HepG2 (cell line): ENCODE measurements around the gene NOP58. TPM values are rescaled to one million over a fixed set of nuclear protein-coding genes. Genes with fewer than 3 reads are reported as not detected.

Source experiments
- ATAC-seq: fragments of 200-7000 bp; cut with Tn5 transposase; 3 replicates; pipeline ENCODE4 v1.9.1; 2020; ENCODE audit warnings: mild to moderate bottlenecking, moderate library complexity
- BruUV-seq: library from RNA; stranded (reverse); fragments of 400-500 nt; replicated peaks from 2 replicates; lab custom pipeline; 2021; lab: Mats Ljungman, UMichigan
- CTCF ChIA-PET: fragments of 300-600 bp; formaldehyde crosslinking; extraction: SDS; loops from one replicate; lab custom pipeline; 2021; ENCODE audit warnings: low total read pairs, inconsistent platforms, low intra/inter-chr PET ratio; lab: Yijun Ruan, JAX
- POLR2A ChIA-PET: fragments of 350-600 bp; sonication (Branson Sonifier 250); formaldehyde crosslinking; loops from one replicate; lab custom pipeline; 2020; ENCODE audit warnings: antibody characterized with exemption, inconsistent platforms; lab: Yijun Ruan, JAX
- DNase-seq: peaks from one replicate; pipeline ENCODE4 v3.0.0-alpha.2; 2015; ENCODE audit warnings: low spot score
- FAIRE-seq: peaks from 3 replicates; lab custom pipeline; 2011; peaks lifted over from hg19 to GRCh38; lab: Jason Lieb, UNC
- H2AFZ ChIP-seq: one replicate; pipeline ENCODE4 v1.6.1; 2011; ENCODE audit warnings: low read length, inconsistent platforms
- H3K27ac ChIP-seq: fragments of 300-600 bp; 3 replicates; pipeline ENCODE4 v1.8.0; 2011; ENCODE audit warnings: mixed run types, mild to moderate bottlenecking, mixed read lengths, low read length, inconsistent platforms; ENCODE audit not compliant: insufficient read depth; ENCODE audit errors: extremely low read length
- H3K27me3 ChIP-seq, 2 experiments: fragments of 200-600 bp in 1 of 2; 2 replicates in 1 of 2; 3 replicates in 1 of 2; pipeline versions ENCODE4 v1.6.0 to v1.8.0; 2011; ENCODE audit warnings: low read length in 2 of 2, mild to moderate bottlenecking in 2 of 2, moderate library complexity in 2 of 2, inconsistent platforms in 1 of 2; ENCODE audit not compliant: insufficient read depth in 2 of 2, control insufficient read depth in 1 of 2
- H3K36me3 ChIP-seq, 2 experiments: fragments of 200-600 bp in 1 of 2; replicated peaks in 1 of 2; 2 replicates in 1 of 2; 3 replicates in 1 of 2; pipeline versions ENCODE4 v1.5.1 to v1.8.0; 2011; ENCODE audit warnings: low read length in 2 of 2, inconsistent platforms in 1 of 2; ENCODE audit not compliant: insufficient read depth in 2 of 2, control insufficient read depth in 1 of 2
- H3K4me1 ChIP-seq: 2 replicates; pipeline ENCODE4 v1.5.1; 2012; ENCODE audit warnings: low read length, inconsistent platforms; ENCODE audit not compliant: insufficient read depth
- H3K4me2 ChIP-seq: 2 replicates; pipeline ENCODE4 v1.6.0; 2011; ENCODE audit warnings: low read depth, low read length, inconsistent platforms
- H3K4me3 ChIP-seq, 3 experiments: fragments of 200-600 bp in 1 of 3; sonication (generic), shearing (Covaris generic) in 1 of 3; replicated peaks in 1 of 3; 2 replicates each; pipeline ENCODE4 v1.5.1; 2011 to 2016; ENCODE audit warnings: low read length in 3 of 3, inconsistent platforms in 2 of 3, low read depth in 2 of 3, mild to moderate bottlenecking in 2 of 3, control low read depth in 1 of 3, mixed read lengths in 1 of 3; ENCODE audit not compliant: insufficient read depth in 1 of 3
- H3K79me2 ChIP-seq: one replicate; pipeline ENCODE4 v1.6.1; 2011; ENCODE audit warnings: low read length, inconsistent platforms; ENCODE audit not compliant: insufficient read depth
- H3K9ac ChIP-seq: 2 replicates; pipeline ENCODE4 v1.6.0; 2011; ENCODE audit warnings: mild to moderate bottlenecking, low read depth, low read length, inconsistent platforms; ENCODE audit not compliant: insufficient read depth
- H3K9me3 ChIP-seq: 2 replicates; pipeline ENCODE4 v1.5.1; 2012; ENCODE audit warnings: mild to moderate bottlenecking, low read length
- H4K20me1 ChIP-seq: 2 replicates; pipeline ENCODE4 v1.6.0; 2011; ENCODE audit warnings: inconsistent platforms, mild to moderate bottlenecking, low read length, moderate library complexity; ENCODE audit not compliant: insufficient read depth
- FOXP1 ChIP-seq, 2 experiments: fragments of 450-650 bp in 1 of 2; IDR thresholded peaks; 2 replicates each; pipeline ENCODE4 v1.6.1; 2017 to 2018; ENCODE audit warnings: antibody characterized with exemption in 1 of 2
- GABPB1 ChIP-seq: IDR thresholded peaks from 2 replicates; pipeline ENCODE4 v1.6.1; 2016; ENCODE audit warnings: mild to moderate bottlenecking, missing genetic modification reagents, moderate library complexity, missing compliant biosample characterization
- HOMEZ ChIP-seq: IDR thresholded peaks from 2 replicates; pipeline ENCODE4 v1.6.1; 2016; ENCODE audit warnings: low read depth
- PHF8 ChIP-seq: sonication (generic); formaldehyde crosslinking; IDR thresholded peaks from 2 replicates; pipeline ENCODE4 v1.5.0; 2020; ENCODE audit warnings: missing genetic modification reagents
- RBM22 ChIP-seq: fragments of 200-400 bp; formaldehyde crosslinking; optimal IDR thresholded peaks from 2 replicates; pipeline ENCODE3; 2017; ENCODE audit warnings: mild to moderate bottlenecking, low read length, moderate library complexity
- YEATS4 ChIP-seq: sonication (generic); formaldehyde crosslinking; IDR thresholded peaks from 2 replicates; pipeline ENCODE4 v1.4.0; 2020; ENCODE audit warnings: missing genetic modification reagents, borderline replicate concordance
- ZFP41 ChIP-seq: sonication (generic); formaldehyde crosslinking; IDR thresholded peaks from 2 replicates; pipeline ENCODE4 v1.4.0; 2020; ENCODE audit warnings: mild to moderate bottlenecking, missing genetic modification reagents, borderline replicate concordance
- ZNF230 ChIP-seq: sonication (generic); formaldehyde crosslinking; IDR thresholded peaks from 2 replicates; pipeline ENCODE4 v1.4.0; 2020; ENCODE audit warnings: mild to moderate bottlenecking, missing genetic modification reagents
- ZUFSP ChIP-seq: sonication (generic); formaldehyde crosslinking; IDR thresholded peaks from 2 replicates; pipeline ENCODE4 v1.9.0; 2021; ENCODE audit warnings: missing genetic modification reagents, mild to moderate bottlenecking, borderline replicate concordance
- WGBS: methylation state at CpG from one replicate; pipeline ENCODE4 v1.1.6; 2017; ENCODE audit warnings: low lambda C conversion rate; 5-methylcytosine and 5-hydroxymethylcytosine counted together
- in situ Hi-C: cut with HindIII; loops from 2 replicates; pipeline ENCODE4 v1.10.0; 2017; ENCODE audit warnings: low pct_unique_long_range_greater_than_20kb; ENCODE audit not compliant: extremely low pct_ligation_motif_present
- intact Hi-C: fragments of 100-400 bp; cut with micrococcal nuclease; formaldehyde crosslinking; loops from one replicate; pipeline ENCODE4 v1.10.0; 2022; ENCODE audit not compliant: unreplicated experiment
- polyA plus RNA-seq, 8 experiments: library from polyadenylated mRNA; depleted of rRNA in 3 of 8; stranded (reverse) in 7 of 8; unstranded in 1 of 8; fragments of >200 nt; fragmentation: Illumina TruSeq in 4 of 8; extraction: Trizol in 4 of 8; gene quantifications; 2 replicates each; pipeline versions ENCODE4 v1.2.1 to v1.2.3, GENCODE V29; 2011 to 2016; ENCODE audit warnings: low read depth in 4 of 8, missing spikeins in 1 of 8, mixed read lengths in 1 of 8; ENCODE audit not compliant: insufficient read depth in 1 of 8
- total RNA-seq, 5 experiments: library from RNA; depleted of rRNA; stranded (reverse); fragments of >200 nt; fragmentation: Illumina TruSeq; extraction: Trizol; gene quantifications; 2 replicates each; pipeline ENCODE4 v1.2.3, GENCODE V29; 2016; ENCODE audit warnings: low read depth in 1 of 5
- TF ChIP-seq, protein P1 (sequence below): sonication (generic); formaldehyde crosslinking; IDR thresholded peaks from 2 replicates; pipeline ENCODE4 v1.5.0; 2020; ENCODE audit warnings: missing genetic modification reagents
- TF ChIP-seq, protein P2 (sequence below): sonication (generic); formaldehyde crosslinking; IDR thresholded peaks from 2 replicates; pipeline ENCODE4; 2020; ENCODE audit warnings: missing genetic modification reagents, mild to moderate bottlenecking, borderline replicate concordance

Gene NOP58
- total and polyA plus RNA-seq, 2 of the 13 experiments (the other 11 are each of a cell fraction or from before 2014, with no cell fraction given): 74.9 to 203 TPM

- TF ChIP-seq HOMEZ (CRISPR knock-in tag) (0 out of 2 replicates have a peak, but pooled peaks have one; percentile 28), ZFP41 (CRISPR knock-in tag) (no peak), RBM22 (peak; percentile 89), ZUFSP (no peak), ZNF230 (no peak), GABPB1 (CRISPR knock-in tag) (no peak), YEATS4 (CRISPR knock-in tag) (no peak), PHF8 (no peak), FOXP1 (IDR thresholded peaks at IDR 0.05) (no peak), FOXP1 (CRISPR knock-in tag; IDR thresholded peaks at IDR 0.05) (peak; percentile 32; the same call in 1 of the 2 replicates)
- TF ChIP-seq, protein P1, sequence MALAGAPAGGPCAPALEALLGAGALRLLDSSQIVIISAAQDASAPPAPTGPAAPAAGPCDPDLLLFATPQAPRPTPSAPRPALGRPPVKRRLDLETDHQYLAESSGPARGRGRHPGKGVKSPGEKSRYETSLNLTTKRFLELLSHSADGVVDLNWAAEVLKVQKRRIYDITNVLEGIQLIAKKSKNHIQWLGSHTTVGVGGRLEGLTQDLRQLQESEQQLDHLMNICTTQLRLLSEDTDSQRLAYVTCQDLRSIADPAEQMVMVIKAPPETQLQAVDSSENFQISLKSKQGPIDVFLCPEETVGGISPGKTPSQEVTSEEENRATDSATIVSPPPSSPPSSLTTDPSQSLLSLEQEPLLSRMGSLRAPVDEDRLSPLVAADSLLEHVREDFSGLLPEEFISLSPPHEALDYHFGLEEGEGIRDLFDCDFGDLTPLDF (CRISPR knock-in tag): no peak
- TF ChIP-seq, protein P2, sequence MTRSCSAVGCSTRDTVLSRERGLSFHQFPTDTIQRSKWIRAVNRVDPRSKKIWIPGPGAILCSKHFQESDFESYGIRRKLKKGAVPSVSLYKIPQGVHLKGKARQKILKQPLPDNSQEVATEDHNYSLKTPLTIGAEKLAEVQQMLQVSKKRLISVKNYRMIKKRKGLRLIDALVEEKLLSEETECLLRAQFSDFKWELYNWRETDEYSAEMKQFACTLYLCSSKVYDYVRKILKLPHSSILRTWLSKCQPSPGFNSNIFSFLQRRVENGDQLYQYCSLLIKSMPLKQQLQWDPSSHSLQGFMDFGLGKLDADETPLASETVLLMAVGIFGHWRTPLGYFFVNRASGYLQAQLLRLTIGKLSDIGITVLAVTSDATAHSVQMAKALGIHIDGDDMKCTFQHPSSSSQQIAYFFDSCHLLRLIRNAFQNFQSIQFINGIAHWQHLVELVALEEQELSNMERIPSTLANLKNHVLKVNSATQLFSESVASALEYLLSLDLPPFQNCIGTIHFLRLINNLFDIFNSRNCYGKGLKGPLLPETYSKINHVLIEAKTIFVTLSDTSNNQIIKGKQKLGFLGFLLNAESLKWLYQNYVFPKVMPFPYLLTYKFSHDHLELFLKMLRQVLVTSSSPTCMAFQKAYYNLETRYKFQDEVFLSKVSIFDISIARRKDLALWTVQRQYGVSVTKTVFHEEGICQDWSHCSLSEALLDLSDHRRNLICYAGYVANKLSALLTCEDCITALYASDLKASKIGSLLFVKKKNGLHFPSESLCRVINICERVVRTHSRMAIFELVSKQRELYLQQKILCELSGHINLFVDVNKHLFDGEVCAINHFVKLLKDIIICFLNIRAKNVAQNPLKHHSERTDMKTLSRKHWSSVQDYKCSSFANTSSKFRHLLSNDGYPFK (CRISPR knock-in tag): no peak
- BruUV-seq: TSS peak; percentile 29
- H3K4me1 ChIP-seq: peaks cover 48% of the 10 kb centered on the region
- intact Hi-C loops: loop anchor here (5.0 kb wide), 1 partner anchor 99 kb away; the partner anchor contains the start of gene BMPR2
- peaks cover 90% of the 10 kb centered on the region for H3K79me2 ChIP-seq
- DNase-seq (peak; percentile 29), FAIRE-seq (no peak), ATAC-seq (no peak)
- peaks cover 66% of the 10 kb centered on the region for H4K20me1 ChIP-seq
- no peak overlapping the region for H3K4me3 ChIP-seq
- no peak overlapping the region for H3K4me2 ChIP-seq
- H3K36me3 ChIP-seq: peaks cover 38 to 81% of the 10 kb centered on the region in 2 experiments
- no peak overlapping the region for H2AFZ ChIP-seq
- in situ Hi-C loops: no loop called here
- no peak overlapping the region for H3K9ac ChIP-seq
- CTCF ChIA-PET: no interaction called here
- 90% methylated on average over 6 of the region's 6 CpGs for WGBS
- peak overlapping the region; percentile 29 for H3K27ac ChIP-seq
- H3K9me3 ChIP-seq: no peaks in the 10 kb centered on the region
- no peaks in the 10 kb centered on the region for H3K27me3 ChIP-seq
- POLR2A ChIA-PET: interaction anchor here (1.1 to 1.5 kb wide), 4 partner anchors 9 to 41 kb away, joined by 3 to 8 read pairs (median 3); partner anchors contain the start of gene NOP58
These were observed 12.6 kb downstream of the NOP58 start for GRCh38 chr2:202278036-202278760.
